Esophagus (tissue), 2 donors: ENCODE measurements around the gene ARHGDIB. TPM values are rescaled to one million over a fixed set of nuclear protein-coding genes. Genes with fewer than 3 reads are reported as not detected.

Experiments used
- H3K27ac ChIP-seq, 2 donors: one replicate each; pipeline ENCODE4 v1.5.1; 2013; ENCODE audit warnings: low read depth in 2 of 2, mild to moderate bottlenecking in 2 of 2, inconsistent platforms in 1 of 2, low read length in 1 of 2, moderate library complexity in 1 of 2
- H3K27me3 ChIP-seq, 2 donors: one replicate each; pipeline ENCODE4 v1.6.1; 2013; ENCODE audit warnings: low read length in 2 of 2, control low read depth in 1 of 2, mild to moderate bottlenecking in 1 of 2; ENCODE audit not compliant: insufficient read depth in 2 of 2, control insufficient read depth in 1 of 2
- H3K36me3 ChIP-seq, 2 donors: one replicate each; pipeline ENCODE4 v1.6.1; 2013; ENCODE audit warnings: low read length in 1 of 2; ENCODE audit not compliant: control insufficient read depth in 2 of 2, insufficient read depth in 2 of 2
- H3K4me1 ChIP-seq, 2 donors: one replicate each; pipeline ENCODE4 v1.6.1; 2013; ENCODE audit warnings: low read length in 1 of 2; ENCODE audit not compliant: control insufficient read depth in 2 of 2, insufficient read depth in 2 of 2
- H3K4me3 ChIP-seq, 2 donors: one replicate each; pipeline ENCODE4 v1.5.1; 2013; ENCODE audit warnings: low read length in 2 of 2, mild to moderate bottlenecking in 2 of 2, low read depth in 1 of 2, moderate library complexity in 1 of 2
- H3K9me3 ChIP-seq, 2 donors: one replicate each; pipeline ENCODE4 v1.6.1; 2013; ENCODE audit warnings: mild to moderate bottlenecking in 2 of 2, low read depth in 1 of 2, low read length in 1 of 2, moderate library complexity in 1 of 2; ENCODE audit not compliant: control insufficient read depth in 2 of 2, insufficient read depth in 1 of 2
- WGBS, 2 donors: extraction: QIAGEN DNeasy Blood & Tissue Kit; methylation state at CpG; one replicate each; pipeline ENCODE4 v1.1.7; 2013; 5-methylcytosine and 5-hydroxymethylcytosine counted together
- polyA plus RNA-seq, 2 donors: library from polyadenylated mRNA; stranded (reverse); fragments of 200-250 nt; gene quantifications; one replicate each; pipeline ENCODE4 v1.2.3, GENCODE V29; 2013
- donor health status: healthy with polysubstance abuse.
- donor health status: Bipolar disorder and iron deficiency.

The ARHGDIB gene
- polyA plus RNA-seq, 2 donors = 69.0 to 86.9 TPM

- H3K9me3 ChIP-seq = no peaks in the 10 kb centered on the region
- no peaks in the 10 kb centered on the region for H3K4me1 ChIP-seq
- H3K4me3 ChIP-seq = no peak overlapping the region
- 79 to 85% methylated on average over 1 of the region's 1 CpG for WGBS, 2 donors
- H3K36me3 ChIP-seq = no peaks in the 10 kb centered on the region
- no peaks in the 10 kb centered on the region for H3K27me3 ChIP-seq
- no peak overlapping the region for H3K27ac ChIP-seq
Observed at GRCh38 chr12:14984766-14985285, 23.4 kb upstream of the ARHGDIB start.

- WGBS, 2 donors = 76 to 91% methylated on average over 1 of the region's 1 CpG
- Histone ChIP-seq H3K9me3 (no peaks in the 10 kb centered on the region), H3K27ac (no peak overlapping the region), H3K4me1 (no peaks in the 10 kb centered on the region), H3K36me3 (no peaks in the 10 kb centered on the region), H3K4me3 (no peak overlapping the region), H3K27me3 (no peaks in the 10 kb centered on the region)
Observed at GRCh38 chr12:14984036-14984435, 22.6 kb upstream of the ARHGDIB start.

GRCh38 chr12:14982991-14983390 is 21.6 kb upstream of the ARHGDIB start:
- H3K36me3 ChIP-seq = no peaks in the 10 kb centered on the region
- WGBS, 2 donors = 59 to 70% methylated on average over 2 of the region's 2 CpGs
- no peaks in the 10 kb centered on the region for H3K9me3 ChIP-seq
- H3K4me1 ChIP-seq = no peaks in the 10 kb centered on the region
- H3K27ac ChIP-seq = no peak overlapping the region
- no peak overlapping the region for H3K4me3 ChIP-seq
- no peaks in the 10 kb centered on the region for H3K27me3 ChIP-seq

- no peak overlapping the region for H3K27ac ChIP-seq
- H3K4me3 ChIP-seq = no peak overlapping the region
- H3K27me3 ChIP-seq = no peaks in the 10 kb centered on the region
- WGBS, 2 donors = 93 to 98% methylated on average over 1 of the region's 1 CpG
- H3K4me1 ChIP-seq = no peaks in the 10 kb centered on the region
- H3K36me3 ChIP-seq = no peaks in the 10 kb centered on the region
- no peaks in the 10 kb centered on the region for H3K9me3 ChIP-seq
Observed at GRCh38 chr12:14982562-14982961, 21.2 kb upstream of the ARHGDIB start.

GRCh38 chr12:14981049-14981448 is 19.6 kb upstream of the ARHGDIB start:
- no peak overlapping the region for H3K27ac ChIP-seq
- no peak overlapping the region for H3K4me3 ChIP-seq
- WGBS, 2 donors = 94 to 96% methylated on average over 2 of the region's 2 CpGs
- H3K9me3 ChIP-seq = no peaks in the 10 kb centered on the region
- H3K4me1 ChIP-seq = no peaks in the 10 kb centered on the region
- H3K27me3 ChIP-seq = no peaks in the 10 kb centered on the region
- H3K36me3 ChIP-seq = no peaks in the 10 kb centered on the region

- H3K4me3 ChIP-seq = no peak overlapping the region
- H3K4me1 ChIP-seq = no peaks in the 10 kb centered on the region
- no peak overlapping the region for H3K27ac ChIP-seq
- no peaks in the 10 kb centered on the region for H3K36me3 ChIP-seq
- H3K9me3 ChIP-seq = no peaks in the 10 kb centered on the region
- no peaks in the 10 kb centered on the region for H3K27me3 ChIP-seq
Observed at GRCh38 chr12:14979468-14979867, 18.1 kb upstream of the ARHGDIB start.

GRCh38 chr12:14976658-14977057 is 15.3 kb upstream of the ARHGDIB start:
- H3K4me1 ChIP-seq = no peaks in the 10 kb centered on the region
- 85 to 86% methylated on average over 3 of the region's 3 CpGs for WGBS, 2 donors
- no peaks in the 10 kb centered on the region for H3K9me3 ChIP-seq
- H3K27ac ChIP-seq = no peak overlapping the region
- H3K36me3 ChIP-seq = no peaks in the 10 kb centered on the region
- no peaks in the 10 kb centered on the region for H3K27me3 ChIP-seq
- no peak overlapping the region for H3K4me3 ChIP-seq

GRCh38 chr12:14975457-14975856 is 14.1 kb upstream of the ARHGDIB start:
- H3K4me1 ChIP-seq = no peaks in the 10 kb centered on the region
- 90 to 92% methylated on average over 4 of the region's 4 CpGs for WGBS, 2 donors
- H3K4me3 ChIP-seq = no peak overlapping the region
- H3K27ac ChIP-seq = no peak overlapping the region
- H3K9me3 ChIP-seq = no peaks in the 10 kb centered on the region
- no peaks in the 10 kb centered on the region for H3K27me3 ChIP-seq
- H3K36me3 ChIP-seq = no peaks in the 10 kb centered on the region

GRCh38 chr12:14974633-14975032 is 13.2 kb upstream of the ARHGDIB start:
- Histone ChIP-seq H3K4me1 (no peaks in the 10 kb centered on the region), H3K36me3 (no peaks in the 10 kb centered on the region), H3K4me3 (no peak overlapping the region), H3K27ac (no peak overlapping the region), H3K27me3 (no peaks in the 10 kb centered on the region), H3K9me3 (no peaks in the 10 kb centered on the region)
- WGBS, 2 donors = 94% methylated on average over 3 of the region's 3 CpGs

GRCh38 chr12:14972816-14973215 is 11.4 kb upstream of the ARHGDIB start, which contains the start of gene PDE6H:
Gene PDE6H, plus strand, starts transcription at chr12:14973042. Its CDS starts 4,971 bp downstream, at chr12:14978013.
- WGBS, 2 donors = 89% methylated on average over 2 of the region's 2 CpGs
- Histone ChIP-seq H3K9me3 (no peaks in the 10 kb centered on the region), H3K4me1 (no peaks in the 10 kb centered on the region), H3K27me3 (no peaks in the 10 kb centered on the region), H3K27ac (no peak within 1 kb of the TSS), H3K4me3 (no peak within 1 kb of the TSS), H3K36me3 (no peaks in the 10 kb centered on the region)
